WERI-Rb-1 (cell line): ENCODE data around the gene ZNF536.

Experiments used
- DNase-seq: peaks from one replicate; pipeline ENCODE4 v3.0.0-alpha.2; 2020
- H3K27ac ChIP-seq: fragments of 250-450 bp; sonication (Bioruptor Pico); 2 replicates; pipeline ENCODE4 v1.5.1; 2020; ENCODE audit warnings: mild to moderate bottlenecking, moderate library complexity
- H3K27me3 ChIP-seq: fragments of 250-450 bp; sonication (Bioruptor Pico); 2 replicates; pipeline ENCODE4 v1.5.1; 2021; ENCODE audit warnings: mild to moderate bottlenecking, low read depth, moderate library complexity; ENCODE audit not compliant: insufficient read depth, severe bottlenecking
- H3K36me3 ChIP-seq: fragments of 250-450 bp; sonication (Bioruptor Pico); 2 replicates; pipeline ENCODE4 v1.5.1; 2020; ENCODE audit warnings: mild to moderate bottlenecking, moderate library complexity
- H3K4me3 ChIP-seq: 2 replicates; pipeline ENCODE4 v1.5.1; 2011; ENCODE audit warnings: low read depth, mild to moderate bottlenecking, control low read depth, low read length
- H3K9me3 ChIP-seq: fragments of 250-450 bp; sonication (Bioruptor Pico); 2 replicates; pipeline ENCODE4 v1.5.1; 2021; ENCODE audit warnings: mild to moderate bottlenecking, moderate library complexity; ENCODE audit not compliant: severe bottlenecking
- CTCF ChIP-seq: IDR thresholded peaks from 2 replicates; pipeline ENCODE4 v1.5.1; 2011; ENCODE audit warnings: low read depth, mild to moderate bottlenecking, control low read depth, inconsistent platforms, low read length

The ZNF536 gene

GRCh38 chr19:30539981-30540380, 167.8 kb downstream of the ZNF536 start:
- Histone ChIP-seq H3K36me3 (no peaks in the 10 kb centered on the region), H3K27ac (no peak overlapping the region), H3K9me3 (no peaks in the 10 kb centered on the region), H3K27me3 (no peaks in the 10 kb centered on the region), H3K4me3 (no peak overlapping the region)
- no peak for TF ChIP-seq CTCF
- no peak for DNase-seq

GRCh38 chr19:30540761-30541160, 168.6 kb downstream of the ZNF536 start:
- TF ChIP-seq CTCF, result no peak
- Histone ChIP-seq H3K4me3 (no peak overlapping the region), H3K9me3 (no peaks in the 10 kb centered on the region), H3K36me3 (no peaks in the 10 kb centered on the region), H3K27me3 (no peaks in the 10 kb centered on the region), H3K27ac (no peak overlapping the region)
- no peak for DNase-seq

GRCh38 chr19:30541575-30541974, 169.4 kb downstream of the ZNF536 start:
- H3K4me3 ChIP-seq, result no peak overlapping the region
- no peaks in the 10 kb centered on the region for H3K27me3 ChIP-seq
- no peak for DNase-seq
- no peaks in the 10 kb centered on the region for H3K9me3 ChIP-seq
- H3K36me3 ChIP-seq, result no peaks in the 10 kb centered on the region
- H3K27ac ChIP-seq, result no peak overlapping the region
- no peak for TF ChIP-seq CTCF

- Histone ChIP-seq H3K9me3 (no peaks in the 10 kb centered on the region), H3K36me3 (no peaks in the 10 kb centered on the region), H3K27me3 (no peaks in the 10 kb centered on the region), H3K4me3 (no peak overlapping the region), H3K27ac (no peak overlapping the region)
- no peak for TF ChIP-seq CTCF
- no peak for DNase-seq
These were observed 171.2 kb downstream of the ZNF536 start for GRCh38 chr19:30543243-30543945.

- Histone ChIP-seq H3K4me3 (no peak overlapping the region), H3K27me3 (no peaks in the 10 kb centered on the region), H3K27ac (no peak overlapping the region), H3K9me3 (no peaks in the 10 kb centered on the region), H3K36me3 (no peaks in the 10 kb centered on the region)
- TF ChIP-seq CTCF, result no peak
- no peak for DNase-seq
These were observed 173.6 kb downstream of the ZNF536 start for GRCh38 chr19:30545752-30546151.

GRCh38 chr19:30546332-30546731, 174.1 kb downstream of the ZNF536 start:
- Histone ChIP-seq H3K27me3 (no peaks in the 10 kb centered on the region), H3K4me3 (no peak overlapping the region), H3K9me3 (no peaks in the 10 kb centered on the region)

More at GRCh38 chr19:30546332-30546731, 174.1 kb downstream of the ZNF536 start:
- Histone ChIP-seq H3K27ac (no peak overlapping the region), H3K36me3 (no peaks in the 10 kb centered on the region)
- DNase-seq, result no peak
- no peak for TF ChIP-seq CTCF
